Measurements from ENCODE around the gene SPNS1. TPM values are rescaled to one million over a fixed set of nuclear protein-coding genes. Genes with fewer than 3 reads are reported as not detected.

Gene SPNS1
- polyA plus RNA-seq, 6 donors from 2014 or later: 11.4 to 29.9 (median 19.0) TPM

- no peak for DNase-seq
- Mint-ChIP-seq H3K27ac (peak overlapping the region in 2 of 6 donors; percentile 16 to 67), H3K36me3 (no peaks in the 10 kb centered on the region), H3K9me3 (no peaks in the 10 kb centered on the region), H3K4me1 (no peaks in the 10 kb centered on the region), H3K27me3 (peaks cover 4 to 18% (median 17%) of the 10 kb centered on the region in 3 donors), H3K4me3 (peak overlapping the region in 1 of 8 donors; percentile 41)
- ATAC-seq (ENCODE audit: low read depth in 2 of 2): no peak
Observed at GRCh38 chr16:29028457-29029167, 54.0 kb downstream of the SPNS1 start.

DNA sequence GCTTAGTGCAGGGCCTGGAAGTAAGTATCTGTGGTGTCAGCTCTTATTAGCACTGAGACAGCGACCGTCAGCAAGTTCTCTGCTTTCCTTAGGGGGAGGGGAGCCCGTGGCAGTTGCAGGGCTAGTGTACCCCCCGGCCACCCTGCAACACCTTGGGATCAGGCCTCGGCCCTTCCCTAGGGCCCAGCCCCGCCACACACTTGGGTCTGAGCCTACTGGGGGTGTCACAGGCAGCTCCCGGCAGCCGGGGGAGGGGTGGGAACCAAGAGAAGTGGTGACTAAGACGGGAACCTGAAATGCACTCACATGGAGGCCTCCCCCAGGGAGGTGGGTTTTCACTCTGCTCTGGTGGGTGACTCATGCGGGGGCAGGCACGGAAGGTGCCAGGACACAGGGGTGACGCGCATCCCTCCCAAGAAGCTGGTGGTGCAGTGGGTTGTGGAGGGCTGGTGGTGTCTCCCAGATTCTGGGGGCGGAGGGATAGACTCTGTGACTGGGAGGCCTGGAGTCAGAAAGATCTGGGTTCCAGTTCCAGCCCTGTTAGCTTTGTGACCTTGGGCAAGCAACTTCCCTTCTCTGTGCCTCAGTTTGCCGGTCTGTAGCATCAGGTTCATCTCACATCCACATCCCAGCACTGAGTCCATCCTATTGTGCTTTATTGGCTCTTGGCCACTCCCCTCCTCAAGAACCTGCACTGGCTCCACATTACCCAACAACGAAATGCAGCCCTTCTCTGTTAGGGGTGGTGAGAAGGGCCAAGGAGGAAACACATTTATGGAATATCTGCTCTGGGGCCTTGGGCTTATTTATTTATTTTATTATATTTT, 54.8 kb downstream of the SPNS1 start:
- Mint-ChIP-seq H3K4me1 (no peaks in the 10 kb centered on the region), H3K36me3 (no peaks in the 10 kb centered on the region), H3K4me3 (peak overlapping the region in 1 of 8 donors; percentile 41), H3K27me3 (peaks cover 1 to 11% (median 9%) of the 10 kb centered on the region in 3 donors), H3K9me3 (no peaks in the 10 kb centered on the region), H3K27ac (peak overlapping the region in 1 of 6 donors; percentile 86)
- DNase-seq (no peak), ATAC-seq (ENCODE audit: low read depth in 2 of 2) (no peak)

DNA sequence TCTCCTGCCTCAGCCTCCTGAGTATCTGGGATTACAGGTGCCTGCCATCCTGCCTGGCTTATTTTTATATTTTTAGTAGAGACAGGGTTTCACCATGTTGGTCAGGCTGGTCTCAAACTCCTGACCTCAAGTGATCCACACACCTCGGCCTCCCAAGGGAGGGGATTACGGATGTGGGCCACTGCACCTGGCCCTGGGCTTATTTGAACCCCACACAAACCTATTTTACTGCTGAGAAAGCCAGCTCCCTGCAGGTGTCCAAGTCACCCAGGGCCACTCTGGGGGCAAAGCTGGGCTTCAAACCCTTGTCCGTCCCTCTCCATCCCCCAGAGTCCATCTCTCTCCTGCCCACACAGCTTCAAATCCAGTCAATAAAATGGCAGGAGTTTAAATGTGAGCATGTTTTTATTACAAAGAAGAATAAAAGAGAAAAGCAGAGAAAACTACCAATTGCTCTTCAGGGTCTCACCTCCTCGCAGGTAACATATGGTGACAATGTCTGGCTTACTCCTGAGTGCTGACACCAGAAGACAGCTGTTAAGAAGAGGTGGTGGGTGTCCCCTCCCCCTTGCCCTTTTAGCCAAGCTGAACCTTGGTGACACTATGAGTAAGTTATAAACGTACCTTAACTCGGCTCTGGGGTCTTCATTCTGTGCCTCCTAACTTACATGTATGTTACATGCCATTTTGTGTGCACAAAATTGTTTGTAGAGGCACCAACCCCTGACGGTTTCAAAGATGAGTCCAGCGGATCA, 55.7 kb downstream of the SPNS1 start:
- Mint-ChIP-seq H3K27ac (peak overlapping the region in 1 of 6 donors; percentile 65), H3K9me3 (no peaks in the 10 kb centered on the region), H3K4me1 (no peaks in the 10 kb centered on the region), H3K27me3 (peaks cover 0 to 7% (median 6%) of the 10 kb centered on the region in 3 donors), H3K36me3 (no peaks in the 10 kb centered on the region), H3K4me3 (peak overlapping the region in 1 of 8 donors; percentile 1)
- no peak for ATAC-seq (ENCODE audit: low read depth in 2 of 2)
- DNase-seq: no peak

Other genes starting within 250 kb of the SPNS1 start
- 1 to 10 TPM in 1 of 6 donors, under 1 TPM in 4, not detected in 1; 0.29 to 1.1 (median 0.64) TPM for gene NPIPB9, start 223.0 kb upstream of the SPNS1 start, polyA plus RNA-seq (ENCODE audit: low read depth in 6 of 6)
- 10 to 100 TPM in 5 of 6 donors, 1 to 10 TPM in 1; 3.6 to 38.2 (median 20.0) TPM for gene ATXN2L, start 151.8 kb upstream of the SPNS1 start, polyA plus RNA-seq (ENCODE audit: low read depth in 6 of 6)
- gene TUFM, start 128.4 kb upstream of the SPNS1 start, polyA plus RNA-seq (ENCODE audit: low read depth in 6 of 6): 100 to 1,000 TPM; 123 to 231 (median 129) TPM
- gene SH2B1, start 110.9 kb upstream of the SPNS1 start, polyA plus RNA-seq (ENCODE audit: low read depth in 6 of 6): 1 to 10 TPM in 5 of 6 donors, under 1 TPM in 1; 1.00 to 4.7 (median 2.7) TPM
- gene ATP2A1, start 96.3 kb upstream of the SPNS1 start, polyA plus RNA-seq (ENCODE audit: low read depth in 6 of 6): not detected
- 10 to 100 TPM in 5 of 6 donors, 1 to 10 TPM in 1; 6.9 to 40.4 (median 21.2) TPM for gene RABEP2, start 49.5 kb upstream of the SPNS1 start, polyA plus RNA-seq (ENCODE audit: low read depth in 6 of 6)
- gene CD19, start 42.8 kb upstream of the SPNS1 start, polyA plus RNA-seq (ENCODE audit: low read depth in 6 of 6): 100 to 1,000 TPM; 280 to 597 (median 354) TPM
- 10 to 100 TPM; 17.8 to 32.2 (median 24.2) TPM for gene NFATC2IP, start 23.8 kb upstream of the SPNS1 start, polyA plus RNA-seq (ENCODE audit: low read depth in 6 of 6)
- 1 to 10 TPM in 4 of 6 donors, under 1 TPM in 2; 0.29 to 3.7 (median 1.6) TPM for gene LAT, start 10.3 kb downstream of the SPNS1 start, polyA plus RNA-seq (ENCODE audit: low read depth in 6 of 6)

All from naive B cell (primary cell).